HG02623 (cell line): ENCODE data around the gene TCF4.

Source experiments
- ATAC-seq: cut with Tn5 transposase; IDR thresholded peaks from one replicate; pipeline ENCODE4 v1.9.1; 2021; ENCODE audit warnings: moderate library complexity; ENCODE audit not compliant: unreplicated experiment

Gene TCF4

GRCh38 chr18:55331301-55331700 lies 256.7 kb downstream of the TCF4 start:
- ATAC-seq, result no peak

- ATAC-seq, result no peak
Measured at GRCh38 chr18:55328301-55328700, 259.7 kb downstream of the TCF4 start.

- no peak for ATAC-seq
Measured at GRCh38 chr18:55327454-55327853, 260.5 kb downstream of the TCF4 start.

GRCh38 chr18:55326134-55326533 lies 261.9 kb downstream of the TCF4 start:
- no peak for ATAC-seq

GRCh38 chr18:55324166-55324565 lies 263.8 kb downstream of the TCF4 start:
- ATAC-seq, result no peak

GRCh38 chr18:55323051-55323994 lies 264.7 kb downstream of the TCF4 start:
- ATAC-seq, result no peak

GRCh38 chr18:55322178-55322735 lies 265.7 kb downstream of the TCF4 start:
- peak; percentile 55 for ATAC-seq

GRCh38 chr18:55321265-55322177 lies 266.5 kb downstream of the TCF4 start:
- ATAC-seq, result peak; percentile 59

GRCh38 chr18:55320424-55321264 lies 267.3 kb downstream of the TCF4 start:
- ATAC-seq, result no peak

GRCh38 chr18:55319459-55320193 lies 268.4 kb downstream of the TCF4 start:
- no peak for ATAC-seq

- ATAC-seq, result no peak
Measured at GRCh38 chr18:55318951-55319441, 269.0 kb downstream of the TCF4 start.

GRCh38 chr18:55317864-55318263 lies 270.1 kb downstream of the TCF4 start:
- ATAC-seq, result no peak

- no peak for ATAC-seq
Measured at GRCh38 chr18:55317324-55317723, 270.7 kb downstream of the TCF4 start.

- ATAC-seq, result no peak
Measured at GRCh38 chr18:55316486-55317184, 271.4 kb downstream of the TCF4 start.

- ATAC-seq, result no peak
Measured at GRCh38 chr18:55314615-55315237, 273.3 kb downstream of the TCF4 start.

GRCh38 chr18:55314031-55314430 lies 274.0 kb downstream of the TCF4 start:
- ATAC-seq, result no peak

- no peak for ATAC-seq
Measured at GRCh38 chr18:55310863-55311262, 277.1 kb downstream of the TCF4 start.

- no peak for ATAC-seq
Measured at GRCh38 chr18:55310044-55310676, 277.8 kb downstream of the TCF4 start.
